Bone marrow (tissue), 2 donors: ENCODE measurements around the gene ATXN7L1.

ENCODE experiments used
- DNase-seq, 2 donors: peaks; one replicate each; lab custom pipeline; 2025; lab: John Stamatoyannopoulos, UW

ATXN7L1 gene

GRCh38 chr7:105644937-105645336, 231.5 kb downstream of the ATXN7L1 start:
- DNase-seq, result no peak

GRCh38 chr7:105643851-105644250, 232.5 kb downstream of the ATXN7L1 start:
- DNase-seq, result no peak

- DNase-seq, result no peak
Observed at GRCh38 chr7:105643384-105643783, 233.0 kb downstream of the ATXN7L1 start.

GRCh38 chr7:105642264-105642663, 234.1 kb downstream of the ATXN7L1 start:
- DNase-seq, result no peak

GRCh38 chr7:105640956-105641810, 235.2 kb downstream of the ATXN7L1 start:
- no peak for DNase-seq

- no peak for DNase-seq
Observed at GRCh38 chr7:105639667-105640493, 236.5 kb downstream of the ATXN7L1 start.

- DNase-seq, result no peak
Observed at GRCh38 chr7:105638902-105639495, 237.4 kb downstream of the ATXN7L1 start.

GRCh38 chr7:105638334-105638733, 238.1 kb downstream of the ATXN7L1 start:
- DNase-seq, result no peak

- DNase-seq, result no peak
Observed at GRCh38 chr7:105637755-105638154, 238.6 kb downstream of the ATXN7L1 start.

GRCh38 chr7:105636982-105637381, 239.4 kb downstream of the ATXN7L1 start:
- no peak for DNase-seq

GRCh38 chr7:105635197-105635596, 241.2 kb downstream of the ATXN7L1 start:
- no peak for DNase-seq

- no peak for DNase-seq
Observed at GRCh38 chr7:105625986-105626385, 250.4 kb downstream of the ATXN7L1 start.

GRCh38 chr7:105623906-105624305, 252.5 kb downstream of the ATXN7L1 start:
- DNase-seq, result no peak

- DNase-seq, result no peak
Observed at GRCh38 chr7:105623378-105623777, 253.0 kb downstream of the ATXN7L1 start.

- DNase-seq, result no peak
Observed at GRCh38 chr7:105622106-105622731, 254.2 kb downstream of the ATXN7L1 start.

- DNase-seq, result no peak
Observed at GRCh38 chr7:105621617-105622016, 254.8 kb downstream of the ATXN7L1 start.

- no peak for DNase-seq
Observed at GRCh38 chr7:105621176-105621575, 255.2 kb downstream of the ATXN7L1 start.

- no peak for DNase-seq
Observed at GRCh38 chr7:105619590-105619989, 256.8 kb downstream of the ATXN7L1 start.

- no peak for DNase-seq
Observed at GRCh38 chr7:105618016-105618296, 258.4 kb downstream of the ATXN7L1 start.

GRCh38 chr7:105617280-105618015, 259.0 kb downstream of the ATXN7L1 start:
- no peak for DNase-seq

GRCh38 chr7:105614341-105614840, 262.0 kb downstream of the ATXN7L1 start:
- DNase-seq, result no peak
